ENCODE data around the gene DOCK9. TPM values are rescaled to one million over a fixed set of nuclear protein-coding genes. Genes with fewer than 3 reads are reported as not detected.

The DOCK9 gene
- total and polyA plus RNA-seq, 2 donors from 2014 or later: 14.0 to 125 TPM

DNA sequence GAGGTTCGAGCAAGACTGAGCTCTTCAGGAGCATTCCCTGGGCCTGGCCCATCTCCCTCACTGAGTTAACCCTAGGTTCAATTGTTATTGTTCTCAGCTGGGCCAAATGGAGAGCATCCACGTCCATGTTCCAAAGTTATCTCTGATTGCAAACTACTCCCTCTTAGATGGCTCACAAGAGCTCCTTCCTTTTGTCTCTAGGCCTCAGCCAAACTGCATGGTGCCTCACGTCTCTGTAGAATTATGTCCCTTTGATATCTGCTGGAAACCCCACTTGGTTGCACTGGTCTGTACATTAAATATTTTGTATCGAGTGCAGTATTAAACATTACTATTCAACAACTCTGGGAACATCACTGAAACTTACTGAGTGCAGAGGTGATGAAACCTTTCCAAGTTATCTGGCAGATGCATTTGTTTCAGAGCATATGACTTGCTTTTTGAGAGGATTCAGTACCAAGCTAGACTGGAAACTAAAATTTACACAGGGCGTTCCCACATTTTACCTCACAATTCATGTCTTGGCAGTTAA is 38.1 kb downstream of the DOCK9 start:
- no peak for FAIRE-seq
- Histone ChIP-seq H3K4me3 (ENCODE audit: low read length in 3 of 3) (no peak overlapping the region), H3K27me3 (ENCODE audit: control insufficient read depth, insufficient read depth, low read length) (no peaks in the 10 kb centered on the region), H3K27ac (ENCODE audit: low read depth in 2 of 2, low read length in 2 of 2) (no peak overlapping the region), H3K9me3 (ENCODE audit: control insufficient read depth in 2 of 3, insufficient read depth in 1 of 3, low read length in 3 of 3) (peaks cover 0 to 3% (median 0%) of the 10 kb centered on the region in 3 donors), H3K9ac (ENCODE audit: low read length in 3 of 3) (no peak overlapping the region), H3K36me3 (ENCODE audit: control insufficient read depth in 2 of 3, insufficient read depth in 3 of 3, low read length in 3 of 3) (no peaks in the 10 kb centered on the region), H3K4me1 (ENCODE audit: control insufficient read depth in 2 of 3, insufficient read depth in 2 of 3, low read depth in 1 of 3, low read length in 3 of 3) (no peaks in the 10 kb centered on the region)
- TF ChIP-seq CTCF (IDR thresholded peaks at IDR 0.05; ENCODE audit: borderline replicate concordance, extremely low read depth, insufficient read depth): no peak
- DNase-seq: peak in 1 of 5 donors; percentile 16
- intact Hi-C loops (cut with DNase I): no loop called here

GRCh38 chr13:98938801-98939200 is 39.1 kb downstream of the DOCK9 start:
- intact Hi-C loops (cut with DNase I): no loop called here
- peaks cover 0 to 12% (median 0%) of the 10 kb centered on the region in 3 donors for H3K9me3 ChIP-seq (ENCODE audit: control insufficient read depth in 2 of 3, insufficient read depth in 1 of 3, low read length in 3 of 3)
- DNase-seq: peak in 3 of 5 donors; percentile 41 to 67 (median 49)
- no peaks in the 10 kb centered on the region for H3K36me3 ChIP-seq (ENCODE audit: control insufficient read depth in 2 of 3, insufficient read depth in 3 of 3, low read length in 3 of 3)
- no peak for FAIRE-seq
- no peak overlapping the region for H3K4me3 ChIP-seq (ENCODE audit: low read length in 3 of 3)
- TF ChIP-seq CTCF (IDR thresholded peaks at IDR 0.05; ENCODE audit: borderline replicate concordance, extremely low read depth, insufficient read depth): no peak
- no peak overlapping the region for H3K9ac ChIP-seq (ENCODE audit: low read length in 3 of 3)
- no peaks in the 10 kb centered on the region for H3K27me3 ChIP-seq (ENCODE audit: control insufficient read depth, insufficient read depth, low read length)
- H3K4me1 ChIP-seq (ENCODE audit: control insufficient read depth in 2 of 3, insufficient read depth in 2 of 3, low read depth in 1 of 3, low read length in 3 of 3): no peaks in the 10 kb centered on the region
- H3K27ac ChIP-seq (ENCODE audit: low read depth in 2 of 2, low read length in 2 of 2): no peak overlapping the region

DNA sequence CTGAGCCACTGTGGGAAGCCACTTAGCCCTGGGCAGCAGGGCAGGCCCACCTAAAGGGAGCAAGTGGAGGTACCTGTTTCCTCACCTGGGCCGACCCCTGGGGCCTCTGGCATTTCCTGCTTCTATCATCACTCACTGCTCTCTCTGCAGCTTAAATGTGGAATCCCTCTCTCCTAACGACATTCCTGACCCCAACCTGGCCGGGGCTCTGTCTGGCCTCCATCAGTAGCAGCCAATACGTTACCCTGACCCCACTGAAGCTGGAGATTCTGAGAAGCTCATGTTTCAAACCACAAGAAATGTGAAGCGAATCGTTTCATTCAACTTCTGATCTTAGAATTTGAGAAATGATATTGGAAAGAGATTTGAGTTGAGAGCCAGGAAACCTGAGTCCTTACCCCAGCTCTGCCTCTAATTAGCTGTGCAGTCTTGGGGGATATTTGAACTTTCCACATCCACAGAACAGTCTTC is 39.9 kb downstream of the DOCK9 start:
- Histone ChIP-seq H3K27ac (ENCODE audit: low read depth in 2 of 2, low read length in 2 of 2) (no peak overlapping the region), H3K27me3 (ENCODE audit: control insufficient read depth, insufficient read depth, low read length) (no peaks in the 10 kb centered on the region), H3K36me3 (ENCODE audit: control insufficient read depth in 2 of 3, insufficient read depth in 3 of 3, low read length in 3 of 3) (no peaks in the 10 kb centered on the region), H3K4me3 (ENCODE audit: low read length in 3 of 3) (no peak overlapping the region), H3K9me3 (ENCODE audit: control insufficient read depth in 2 of 3, insufficient read depth in 1 of 3, low read length in 3 of 3) (peaks cover 0 to 14% (median 0%) of the 10 kb centered on the region in 3 donors), H3K4me1 (ENCODE audit: control insufficient read depth in 2 of 3, insufficient read depth in 2 of 3, low read depth in 1 of 3, low read length in 3 of 3) (no peaks in the 10 kb centered on the region), H3K9ac (ENCODE audit: low read length in 3 of 3) (no peak overlapping the region)
- DNase-seq (peak in 3 of 5 donors; percentile 27 to 58 (median 46)), FAIRE-seq (no peak)
- intact Hi-C loops (cut with DNase I): no loop called here
- no peak for TF ChIP-seq CTCF (IDR thresholded peaks at IDR 0.05; ENCODE audit: borderline replicate concordance, extremely low read depth, insufficient read depth)

DNA sequence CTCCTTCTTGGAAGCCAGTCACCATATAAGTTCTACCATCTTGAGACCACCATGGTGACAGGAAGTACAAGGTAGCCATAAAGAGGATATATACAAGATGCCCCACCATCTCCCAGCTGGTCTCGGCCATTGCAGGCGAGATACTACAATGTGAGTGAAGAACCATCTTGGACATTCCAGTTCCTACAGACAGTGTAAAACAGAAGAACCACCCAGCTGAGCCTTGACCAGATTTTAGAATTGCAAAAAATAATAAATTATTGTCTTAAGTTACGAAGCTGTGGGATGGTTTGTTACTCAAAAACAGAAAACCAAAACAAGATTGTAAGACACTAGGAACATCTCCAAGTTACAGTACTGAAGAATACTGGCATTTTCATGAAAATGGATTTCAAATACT is 43.6 kb downstream of the DOCK9 start:
- no peaks in the 10 kb centered on the region for H3K27me3 ChIP-seq (ENCODE audit: control insufficient read depth, insufficient read depth, low read length)
- DNase-seq: no peak
- no peak overlapping the region for H3K4me3 ChIP-seq (ENCODE audit: low read length in 3 of 3)
- H3K36me3 ChIP-seq (ENCODE audit: control insufficient read depth in 2 of 3, insufficient read depth in 3 of 3, low read length in 3 of 3): no peaks in the 10 kb centered on the region
- no peak for TF ChIP-seq CTCF (IDR thresholded peaks at IDR 0.05; ENCODE audit: borderline replicate concordance, extremely low read depth, insufficient read depth)
- intact Hi-C loops (cut with DNase I): no loop called here
- H3K4me1 ChIP-seq (ENCODE audit: control insufficient read depth in 2 of 3, insufficient read depth in 2 of 3, low read depth in 1 of 3, low read length in 3 of 3): no peaks in the 10 kb centered on the region
- FAIRE-seq: no peak
- no peak overlapping the region for H3K27ac ChIP-seq (ENCODE audit: low read depth in 2 of 2, low read length in 2 of 2)
- H3K9ac ChIP-seq (ENCODE audit: low read length in 3 of 3): no peak overlapping the region
- H3K9me3 ChIP-seq (ENCODE audit: control insufficient read depth in 2 of 3, insufficient read depth in 1 of 3, low read length in 3 of 3): peaks cover 0 to 14% (median 0%) of the 10 kb centered on the region in 3 donors

All from kidney (tissue), 14 donors.